Upper lobe of left lung (tissue), 6 donors: Measurements from ENCODE around the gene CEBPE. TPM values are rescaled to one million over a fixed set of nuclear protein-coding genes. Genes with fewer than 3 reads are reported as not detected.

Source experiments
- ATAC-seq, 2 donors: fragments of 200-7000 bp; cut with Tn5 transposase; one replicate each; pipeline ENCODE4 v1.9.1; 2022; ENCODE audit warnings: mild to moderate bottlenecking in 2 of 2, moderate library complexity in 2 of 2; ENCODE audit not compliant: low FRiP score in 2 of 2
- DNase-seq, 2 donors: peaks; one replicate each; pipeline ENCODE4 v3.0.0-alpha.2; 2019 to 2020
- H3K27ac ChIP-seq, 4 donors: fragments of 200-600 bp; sonication (generic); one replicate each; pipeline ENCODE4 v1.5.1; 2016 to 2019
- H3K27me3 ChIP-seq, 4 donors: fragments of 200-600 bp; sonication (generic); one replicate each; pipeline ENCODE4 v1.5.1; 2017 to 2019
- H3K36me3 ChIP-seq, 4 donors: fragments of 200-600 bp; sonication (generic); one replicate each; pipeline ENCODE4 v1.5.1; 2016 to 2019
- H3K4me1 ChIP-seq, 4 donors: fragments of 200-600 bp; sonication (generic); one replicate each; pipeline ENCODE4 v1.5.1; 2018 to 2019
- H3K4me3 ChIP-seq, 4 donors: fragments of 200-600 bp; sonication (generic); one replicate each; pipeline ENCODE4 v1.5.1; 2017 to 2019; ENCODE audit warnings: mild to moderate bottlenecking in 2 of 4, moderate library complexity in 1 of 4
- H3K9me3 ChIP-seq, 4 donors: fragments of 200-600 bp; sonication (generic); one replicate each; pipeline ENCODE4 v1.5.1; 2018 to 2019
- CTCF ChIP-seq, 6 experiments: fragments of 450-650 bp in 4 of 6; fragments of 200-600 bp in 2 of 6; sonication (generic) in 2 of 6; IDR thresholded peaks; one replicate each; pipeline ENCODE4 v1.5.1; 2016 to 2019; ENCODE audit warnings: antibody characterized with exemption in 6 of 6
- EP300 ChIP-seq, 4 donors: sonication (generic); formaldehyde crosslinking; IDR thresholded peaks; one replicate each; pipeline ENCODE4 v1.5.1; 2017; ENCODE audit warnings: antibody characterized with exemption in 4 of 4, control low read depth in 2 of 4
- POLR2A ChIP-seq, 4 donors: fragments of 450-650 bp; IDR thresholded peaks; one replicate each; pipeline ENCODE4 v1.5.1; 2016 to 2017; ENCODE audit warnings: antibody characterized with exemption in 4 of 4, mild to moderate bottlenecking in 2 of 4
- POLR2AphosphoS5 ChIP-seq, 2 donors: sonication (generic); formaldehyde crosslinking; IDR thresholded peaks; one replicate each; pipeline ENCODE4 v1.5.1; 2017; ENCODE audit warnings: antibody characterized with exemption in 2 of 2
- WGBS, 2 donors: methylation state at CpG; one replicate each; pipeline ENCODE4 v1.1.5; 2017 to 2018; 5-methylcytosine and 5-hydroxymethylcytosine counted together
- total RNA-seq, 6 donors: library from RNA; depleted of rRNA in 4 of 6; stranded (reverse); fragments of >200 nt in 4 of 6; gene quantifications; one replicate each; pipeline versions ENCODE4 v1.1.0 to v1.2.1, GENCODE V29; 2016 to 2021
- donor health status: DM: no; HTN: no; CAD: no; lungs with moderate emphysema.
- donor health status: DM: no; HTN: yes; CAD: no; lungs with severe emphysema.

The CEBPE gene
- total RNA-seq, 6 donors from 2014 or later = 0.31 to 0.77 TPM; not detected in 4

GRCh38 chr14:23102801-23103200 lies 16.3 kb downstream of the CEBPE start:
- no peak for TF ChIP-seq POLR2A (IDR thresholded peaks at IDR 0.05)

GRCh38 chr14:23101986-23102625 lies 16.9 kb downstream of the CEBPE start:
- peaks cover 2 to 30% (median 11%) of the 10 kb centered on the region in 4 donors for H3K4me1 ChIP-seq
- H3K27ac ChIP-seq = no peak overlapping the region
- TF ChIP-seq POLR2AphosphoS5 (IDR thresholded peaks at IDR 0.05) (no peak), POLR2A (IDR thresholded peaks at IDR 0.05) (no peak), EP300 (IDR thresholded peaks at IDR 0.05) (no peak), CTCF (IDR thresholded peaks at IDR 0.05) (no peak)
- H3K27me3 ChIP-seq = no peaks in the 10 kb centered on the region
- no peak for DNase-seq
- H3K36me3 ChIP-seq = peaks cover 0 to 24% (median 9%) of the 10 kb centered on the region in 4 donors
- 80 to 81% methylated on average over 8 to 10 of the region's 10 CpGs for WGBS, 2 donors
- H3K4me3 ChIP-seq = no peak overlapping the region
- no peak for ATAC-seq
- H3K9me3 ChIP-seq = no peaks in the 10 kb centered on the region

More at GRCh38 chr14:23102801-23103200, 16.3 kb downstream of the CEBPE start:
- 88 to 93% methylated on average over 2 of the region's 2 CpGs for WGBS, 2 donors
- Histone ChIP-seq H3K36me3 (peaks cover 0 to 18% (median 7%) of the 10 kb centered on the region in 4 donors), H3K4me3 (no peak overlapping the region), H3K4me1 (peaks cover 0 to 23% (median 7%) of the 10 kb centered on the region in 4 donors), H3K27me3 (no peaks in the 10 kb centered on the region), H3K27ac (no peak overlapping the region), H3K9me3 (no peaks in the 10 kb centered on the region)
- ATAC-seq (no peak), DNase-seq (no peak)

DNA sequence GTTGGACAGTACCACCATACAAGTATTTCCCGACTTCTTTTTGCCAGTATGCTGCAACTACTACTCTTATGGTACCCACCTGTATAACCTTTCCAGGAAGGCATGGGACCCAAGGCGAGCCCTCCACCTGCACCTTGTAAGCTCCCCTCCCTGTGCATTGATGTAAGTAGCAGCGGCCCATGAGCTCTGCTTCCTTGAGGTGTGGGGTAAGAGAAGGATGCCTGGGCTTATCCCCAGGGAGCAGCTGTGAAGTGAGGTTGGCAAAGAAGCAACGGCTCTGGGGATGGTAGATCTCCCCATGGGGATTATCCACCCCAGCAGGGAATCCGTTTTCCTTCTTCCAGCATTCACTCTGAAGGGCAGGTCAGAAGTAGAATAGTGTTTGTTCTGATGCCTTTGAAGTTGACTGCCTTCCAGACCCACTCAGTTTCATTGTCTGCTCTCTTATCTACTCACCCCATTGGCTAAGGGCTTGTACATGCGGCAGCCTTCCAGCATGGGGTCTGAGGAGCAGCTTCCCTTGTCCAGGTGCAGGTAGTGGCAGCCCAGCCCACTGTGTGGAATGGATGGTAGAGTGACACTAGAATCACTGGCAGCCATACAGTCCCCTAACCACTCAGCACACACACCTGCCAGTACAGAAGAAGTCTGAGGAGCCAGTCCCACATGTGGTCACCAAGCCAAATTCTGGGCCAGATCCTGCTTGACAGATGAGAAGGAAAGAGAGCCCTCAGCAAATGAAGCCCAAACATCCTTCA lies 17.7 kb downstream of the CEBPE start:
- DNase-seq (no peak), ATAC-seq (no peak)
- Histone ChIP-seq H3K9me3 (no peaks in the 10 kb centered on the region), H3K27me3 (no peaks in the 10 kb centered on the region), H3K4me3 (no peak overlapping the region), H3K4me1 (peaks cover 9 to 33% (median 17%) of the 10 kb centered on the region in 4 donors), H3K27ac (no peak overlapping the region), H3K36me3 (peaks cover 0 to 24% (median 9%) of the 10 kb centered on the region in 4 donors)
- TF ChIP-seq POLR2A (IDR thresholded peaks at IDR 0.05) (no peak), CTCF (IDR thresholded peaks at IDR 0.05) (no peak), EP300 (IDR thresholded peaks at IDR 0.05) (no peak), POLR2AphosphoS5 (IDR thresholded peaks at IDR 0.05) (no peak)
- 90% methylated on average over 6 of the region's 6 CpGs for WGBS, 2 donors

DNA sequence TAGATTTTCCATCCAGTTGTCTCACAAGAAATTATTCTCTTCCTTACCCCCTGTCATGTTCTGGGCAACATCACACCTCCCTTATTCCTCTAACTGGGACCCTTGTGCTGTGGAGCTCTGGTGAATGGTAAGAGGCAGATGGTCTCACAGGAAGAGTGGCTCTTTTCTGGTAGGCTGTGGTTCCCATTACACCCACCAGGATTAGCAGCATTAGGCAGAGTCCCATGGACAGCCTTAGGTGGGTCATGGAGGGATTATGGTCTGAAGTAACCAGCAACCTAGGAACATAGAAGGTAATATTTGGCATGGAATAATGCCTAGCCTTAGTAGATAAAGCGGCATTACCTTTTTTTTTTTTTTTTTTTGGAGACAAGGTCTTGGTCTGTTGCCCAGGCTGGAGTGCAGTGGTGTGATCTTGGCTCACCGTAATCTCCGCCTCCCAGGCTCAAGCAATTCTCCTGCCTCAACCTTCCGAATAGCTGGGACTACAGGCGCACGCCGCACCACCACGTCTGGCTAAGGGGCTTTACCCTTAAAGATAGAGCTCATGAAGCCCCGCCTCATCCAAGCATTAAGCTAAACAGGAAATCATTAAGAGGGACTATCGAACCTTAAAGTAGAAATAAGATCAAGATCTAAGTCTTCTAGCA lies 19.7 kb downstream of the CEBPE start:
- Histone ChIP-seq H3K4me1 (peaks cover 9 to 30% (median 12%) of the 10 kb centered on the region in 4 donors), H3K27ac (peak overlapping the region in 2 of 4 donors; percentile 9 to 68), H3K9me3 (no peaks in the 10 kb centered on the region), H3K4me3 (no peak overlapping the region), H3K27me3 (no peaks in the 10 kb centered on the region), H3K36me3 (peaks cover 0 to 24% (median 9%) of the 10 kb centered on the region in 4 donors)
- WGBS, 2 donors = 72 to 81% methylated on average over 10 of the region's 10 CpGs
- ATAC-seq = no peak
- peak in 1 of 2 donors; percentile 65 for DNase-seq
- TF ChIP-seq POLR2AphosphoS5 (IDR thresholded peaks at IDR 0.05) (peak in 1 of 2 donors; percentile 50), CTCF (IDR thresholded peaks at IDR 0.05) (no peak)

DNA sequence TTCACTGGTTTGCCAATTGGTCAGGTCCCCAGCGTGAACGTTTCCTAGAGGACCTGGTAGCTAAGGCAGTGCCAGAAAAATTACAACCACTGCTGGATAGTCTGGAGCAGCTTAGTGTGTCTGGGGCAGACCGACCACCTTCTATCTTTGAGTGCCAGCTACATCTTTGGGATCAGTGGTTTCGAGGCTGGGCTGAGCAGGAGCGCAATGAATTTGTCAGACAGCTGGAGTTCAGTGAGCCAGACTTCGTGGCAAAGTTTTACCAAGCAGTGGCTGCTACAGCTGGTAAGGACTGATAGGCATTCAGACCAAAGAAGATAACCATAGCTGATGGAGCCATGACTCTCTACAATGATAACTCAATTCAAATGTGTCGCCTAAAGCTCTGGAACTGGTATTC lies 21.3 kb downstream of the CEBPE start:
- Histone ChIP-seq H3K36me3 (peaks cover 0 to 28% (median 12%) of the 10 kb centered on the region in 4 donors), H3K27ac (no peak overlapping the region), H3K4me3 (no peak overlapping the region), H3K27me3 (no peaks in the 10 kb centered on the region), H3K9me3 (no peaks in the 10 kb centered on the region), H3K4me1 (peaks cover 22 to 45% (median 26%) of the 10 kb centered on the region in 4 donors)
- no peak for ATAC-seq
- DNase-seq = no peak
- TF ChIP-seq POLR2AphosphoS5 (IDR thresholded peaks at IDR 0.05) (no peak), CTCF (IDR thresholded peaks at IDR 0.05) (no peak), POLR2A (IDR thresholded peaks at IDR 0.05) (no peak), EP300 (IDR thresholded peaks at IDR 0.05) (no peak)
- 87 to 90% methylated on average over 7 of the region's 7 CpGs for WGBS, 2 donors
